MM.1S (cell line): ENCODE measurements around the gene COX6A1.

Experiments
- DNase-seq: peaks from one replicate; pipeline ENCODE4 v3.0.0-alpha.2; 2015
- H2AFZ ChIP-seq: fragments of 300-600 bp; sonication (generic); 2 replicates; pipeline ENCODE4 v1.6.0; 2016; ENCODE audit warnings: antibody characterized with exemption, low read length
- H3F3A ChIP-seq: fragments of 300-600 bp; sonication (generic); 2 replicates; pipeline ENCODE4 v1.6.1; 2016; ENCODE audit warnings: mild to moderate bottlenecking, antibody characterized with exemption, low read length, moderate library complexity, mixed read lengths; ENCODE audit not compliant: insufficient read depth
- H3K27ac ChIP-seq: fragments of 300-600 bp; sonication (generic); 2 replicates; pipeline ENCODE4 v1.5.1; 2016; ENCODE audit warnings: mild to moderate bottlenecking, low read length
- H3K27me3 ChIP-seq: fragments of 300-600 bp; sonication (generic); replicated peaks from 2 replicates; pipeline ENCODE4 v1.6.0; 2016; ENCODE audit warnings: low read length; ENCODE audit not compliant: insufficient read depth
- H3K36me3 ChIP-seq: fragments of 300-600 bp; sonication (generic); replicated peaks from 2 replicates; pipeline ENCODE4 v1.6.1; 2016; ENCODE audit warnings: mild to moderate bottlenecking, low read length, mixed read lengths; ENCODE audit not compliant: insufficient read depth
- H3K4me1 ChIP-seq: fragments of 300-600 bp; sonication (generic); 2 replicates; pipeline ENCODE4 v1.6.1; 2016; ENCODE audit warnings: low read length, mixed read lengths
- H3K4me2 ChIP-seq: fragments of 300-600 bp; sonication (generic); 2 replicates; pipeline ENCODE4 v1.6.0; 2016; ENCODE audit warnings: low read depth, low read length
- H3K4me3 ChIP-seq: fragments of 300-600 bp; sonication (generic); 2 replicates; pipeline ENCODE4 v1.5.1; 2016; ENCODE audit warnings: low read length, mixed read lengths
- H3K79me2 ChIP-seq: fragments of 300-600 bp; sonication (generic); 2 replicates; pipeline ENCODE4 v1.6.1; 2016; ENCODE audit warnings: mixed run types, low read length, mixed read lengths
- H3K9ac ChIP-seq: fragments of 300-600 bp; sonication (generic); 2 replicates; pipeline ENCODE4 v1.6.1; 2016; ENCODE audit warnings: low read length, mixed read lengths
- H3K9me2 ChIP-seq: fragments of 300-600 bp; sonication (generic); replicated peaks from 2 replicates; pipeline ENCODE4 v1.6.1; 2016; ENCODE audit warnings: mild to moderate bottlenecking, low read length, mixed read lengths; ENCODE audit not compliant: insufficient read depth
- H3K9me3 ChIP-seq: fragments of 300-600 bp; sonication (generic); replicated peaks from 2 replicates; pipeline ENCODE4 v1.6.1; 2016; ENCODE audit warnings: mild to moderate bottlenecking, low read length, mixed read lengths; ENCODE audit not compliant: insufficient read depth
- H4K20me1 ChIP-seq: fragments of 300-600 bp; sonication (generic); 2 replicates; pipeline ENCODE4 v1.6.1; 2016; ENCODE audit warnings: mild to moderate bottlenecking, low read length, moderate library complexity, mixed read lengths; ENCODE audit not compliant: insufficient read depth
- CTCF ChIP-seq: fragments of 300-600 bp; sonication (generic); IDR thresholded peaks from 2 replicates; pipeline ENCODE4 v1.5.1; 2016; ENCODE audit warnings: antibody characterized with exemption, low read length, mixed read lengths
- EZH2 ChIP-seq: fragments of 300-600 bp; sonication (generic); optimal IDR thresholded peaks from 2 replicates; pipeline ENCODE3; 2017; ENCODE audit warnings: low read depth, mild to moderate bottlenecking, antibody characterized with exemption, low read length, mixed read lengths
- EZH2phosphoT487 ChIP-seq: fragments of 300-600 bp; sonication (generic); IDR thresholded peaks from 2 replicates; pipeline ENCODE4 v1.6.1; 2018; ENCODE audit warnings: antibody characterized with exemption, low read length

The COX6A1 gene

DNA sequence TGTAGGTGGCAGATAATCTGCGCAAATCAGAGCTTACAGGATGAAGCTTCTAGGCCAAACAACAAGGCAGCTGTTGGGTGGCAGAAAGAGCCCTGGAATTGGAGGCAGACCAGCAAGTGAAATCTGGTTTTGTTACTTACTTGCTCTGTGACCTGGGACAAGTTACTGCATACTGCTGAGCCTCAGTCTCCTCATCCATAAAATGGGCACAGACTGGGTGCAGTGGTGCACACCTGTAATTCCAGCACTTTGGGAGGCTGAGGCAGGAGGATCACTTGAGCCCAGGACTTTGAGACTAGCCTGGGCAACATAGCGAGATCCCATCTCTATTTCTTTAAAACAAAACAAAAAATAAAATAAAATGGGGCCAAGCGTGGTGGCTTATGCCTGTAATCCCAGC lies 31.4 kb upstream of the COX6A1 start:
- H3F3A ChIP-seq: no peaks in the 10 kb centered on the region
- no peak overlapping the region for H3K4me2 ChIP-seq
- DNase-seq: no peak
- no peak overlapping the region for H3K4me3 ChIP-seq
- no peak overlapping the region for H3K9ac ChIP-seq
- no peak overlapping the region for H3K27ac ChIP-seq
- no peak for TF ChIP-seq CTCF
- TF ChIP-seq EZH2: no peak
- no peak for TF ChIP-seq EZH2phosphoT487
- no peaks in the 10 kb centered on the region for H3K79me2 ChIP-seq
- no peaks in the 10 kb centered on the region for H3K9me3 ChIP-seq
- H3K36me3 ChIP-seq: no peaks in the 10 kb centered on the region
- H2AFZ ChIP-seq: no peak overlapping the region
- no peaks in the 10 kb centered on the region for H4K20me1 ChIP-seq
- no peaks in the 10 kb centered on the region for H3K9me2 ChIP-seq
- no peaks in the 10 kb centered on the region for H3K27me3 ChIP-seq
- no peaks in the 10 kb centered on the region for H3K4me1 ChIP-seq

- H3K4me1 ChIP-seq: no peaks in the 10 kb centered on the region
- H3K9me2 ChIP-seq: no peaks in the 10 kb centered on the region
- H3F3A ChIP-seq: no peaks in the 10 kb centered on the region
- DNase-seq: no peak
- H3K4me2 ChIP-seq: no peak overlapping the region
- no peak overlapping the region for H2AFZ ChIP-seq
- H3K36me3 ChIP-seq: no peaks in the 10 kb centered on the region
- no peak overlapping the region for H3K27ac ChIP-seq
- H3K9me3 ChIP-seq: no peaks in the 10 kb centered on the region
- TF ChIP-seq EZH2: no peak
- no peak for TF ChIP-seq CTCF
- no peak for TF ChIP-seq EZH2phosphoT487
- no peak overlapping the region for H3K4me3 ChIP-seq
- no peak overlapping the region for H3K9ac ChIP-seq
- H3K79me2 ChIP-seq: no peaks in the 10 kb centered on the region
- no peaks in the 10 kb centered on the region for H3K27me3 ChIP-seq
- H4K20me1 ChIP-seq: no peaks in the 10 kb centered on the region
Measured at GRCh38 chr12:120408771-120409170, 29.1 kb upstream of the COX6A1 start.

- H3K9ac ChIP-seq: no peak overlapping the region
- no peak overlapping the region for H2AFZ ChIP-seq
- DNase-seq: no peak
- H4K20me1 ChIP-seq: no peaks in the 10 kb centered on the region
- no peak overlapping the region for H3K4me2 ChIP-seq
- no peak for TF ChIP-seq EZH2
- no peak for TF ChIP-seq CTCF
- no peak for TF ChIP-seq EZH2phosphoT487
- no peaks in the 10 kb centered on the region for H3K79me2 ChIP-seq
- H3K9me2 ChIP-seq: no peaks in the 10 kb centered on the region
- no peaks in the 10 kb centered on the region for H3K36me3 ChIP-seq
- H3K9me3 ChIP-seq: no peaks in the 10 kb centered on the region
- no peaks in the 10 kb centered on the region for H3F3A ChIP-seq
- H3K27me3 ChIP-seq: no peaks in the 10 kb centered on the region
- no peak overlapping the region for H3K4me3 ChIP-seq
- no peak overlapping the region for H3K27ac ChIP-seq
- no peaks in the 10 kb centered on the region for H3K4me1 ChIP-seq
Measured at GRCh38 chr12:120412421-120412820, 25.5 kb upstream of the COX6A1 start.
